Measurements from ENCODE around the gene STT3A.

GRCh38 chr11:125663910-125664309, 71.3 kb downstream of the STT3A start:
- no peak for TF ChIP-seq EHMT2 (IDR thresholded peaks at IDR 0.05; ENCODE audit: low read depth)
- TF ChIP-seq POLR2AphosphoS2 (conservative IDR thresholded peaks at IDR 0.05; ENCODE audit: low read length), result no peak
- TF ChIP-seq, protein P1, sequence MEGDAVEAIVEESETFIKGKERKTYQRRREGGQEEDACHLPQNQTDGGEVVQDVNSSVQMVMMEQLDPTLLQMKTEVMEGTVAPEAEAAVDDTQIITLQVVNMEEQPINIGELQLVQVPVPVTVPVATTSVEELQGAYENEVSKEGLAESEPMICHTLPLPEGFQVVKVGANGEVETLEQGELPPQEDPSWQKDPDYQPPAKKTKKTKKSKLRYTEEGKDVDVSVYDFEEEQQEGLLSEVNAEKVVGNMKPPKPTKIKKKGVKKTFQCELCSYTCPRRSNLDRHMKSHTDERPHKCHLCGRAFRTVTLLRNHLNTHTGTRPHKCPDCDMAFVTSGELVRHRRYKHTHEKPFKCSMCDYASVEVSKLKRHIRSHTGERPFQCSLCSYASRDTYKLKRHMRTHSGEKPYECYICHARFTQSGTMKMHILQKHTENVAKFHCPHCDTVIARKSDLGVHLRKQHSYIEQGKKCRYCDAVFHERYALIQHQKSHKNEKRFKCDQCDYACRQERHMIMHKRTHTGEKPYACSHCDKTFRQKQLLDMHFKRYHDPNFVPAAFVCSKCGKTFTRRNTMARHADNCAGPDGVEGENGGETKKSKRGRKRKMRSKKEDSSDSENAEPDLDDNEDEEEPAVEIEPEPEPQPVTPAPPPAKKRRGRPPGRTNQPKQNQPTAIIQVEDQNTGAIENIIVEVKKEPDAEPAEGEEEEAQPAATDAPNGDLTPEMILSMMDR (IDR thresholded peaks at IDR 0.05), result no peak
- TF ChIP-seq RNF2 (IDR thresholded peaks at IDR 0.05; ENCODE audit: borderline replicate concordance, low read depth), result no peak
- TF ChIP-seq SMC3 (IDR thresholded peaks at IDR 0.05), result no peak
- no peak for TF ChIP-seq MAFK (IDR thresholded peaks at IDR 0.05; ENCODE audit: partially characterized antibody)
- TF ChIP-seq RCOR1 (IDR thresholded peaks at IDR 0.05; ENCODE audit: low read depth, low read length), result no peak
- no peak for TF ChIP-seq TP53 (CRISPR knock-in tag; IDR thresholded peaks at IDR 0.05)
- TF ChIP-seq RAD21 (conservative IDR thresholded peaks at IDR 0.05 in 1 of 2, IDR thresholded peaks at IDR 0.05 in 1 of 2), result no peak
- no peak for TF ChIP-seq EP300 (IDR thresholded peaks at IDR 0.05)
- no peak for TF ChIP-seq BHLHE40 (IDR thresholded peaks at IDR 0.05; ENCODE audit: low read depth, low read length)

Measured in A549 (cell line).